RWPE1 (cell line): ENCODE measurements around the gene PTGER3.

ENCODE experiments used
- CTCF ChIA-PET: fragments of 350-600 bp; sonication (Branson Sonifier 250); formaldehyde crosslinking; extraction: SDS; loops from one replicate; lab custom pipeline; 2021; lab: Yijun Ruan, JAX
- POLR2A ChIA-PET: fragments of 400-600 bp; formaldehyde crosslinking; extraction: SDS; loops from one replicate; lab custom pipeline; 2020; ENCODE audit warnings: antibody characterized with exemption; ENCODE audit not compliant: low non-redundant PET; lab: Yijun Ruan, JAX
- DNase-seq: peaks from one replicate; pipeline ENCODE4 v3.0.0; 2012; ENCODE audit warnings: low spot score
- H3K27ac ChIP-seq: fragments of 450-650 bp; 2 replicates; pipeline ENCODE4 v1.5.1; 2017
- TF ChIP-seq, protein P1 (sequence below): fragments of 450-650 bp; conservative IDR thresholded peaks from 2 replicates; pipeline ENCODE4 v1.5.1; 2017; ENCODE audit warnings: low read depth, mild to moderate bottlenecking

PTGER3 gene

DNA sequence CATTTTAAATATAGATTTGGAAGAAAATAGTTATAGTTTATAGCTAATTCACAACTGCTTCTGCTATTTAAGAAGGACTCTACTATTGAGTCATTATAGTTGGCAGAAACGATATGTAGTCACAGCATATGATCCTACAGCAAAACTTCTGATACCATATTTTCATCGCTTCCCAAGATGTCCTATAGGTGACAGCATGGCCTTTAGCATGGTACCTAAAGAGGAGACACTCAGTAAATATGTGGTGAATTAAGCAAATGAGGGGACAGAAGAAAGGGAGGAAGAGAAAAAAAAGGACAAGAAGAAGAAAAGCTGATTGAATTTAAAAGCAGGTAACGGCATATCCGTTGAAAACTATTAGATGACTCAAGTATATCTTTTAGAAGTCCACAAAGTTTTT lies 77.2 kb downstream of the PTGER3 start:
- ChIA-PET POLR2A (no interaction called here), CTCF (no interaction called here)
- TF ChIP-seq, protein P1, sequence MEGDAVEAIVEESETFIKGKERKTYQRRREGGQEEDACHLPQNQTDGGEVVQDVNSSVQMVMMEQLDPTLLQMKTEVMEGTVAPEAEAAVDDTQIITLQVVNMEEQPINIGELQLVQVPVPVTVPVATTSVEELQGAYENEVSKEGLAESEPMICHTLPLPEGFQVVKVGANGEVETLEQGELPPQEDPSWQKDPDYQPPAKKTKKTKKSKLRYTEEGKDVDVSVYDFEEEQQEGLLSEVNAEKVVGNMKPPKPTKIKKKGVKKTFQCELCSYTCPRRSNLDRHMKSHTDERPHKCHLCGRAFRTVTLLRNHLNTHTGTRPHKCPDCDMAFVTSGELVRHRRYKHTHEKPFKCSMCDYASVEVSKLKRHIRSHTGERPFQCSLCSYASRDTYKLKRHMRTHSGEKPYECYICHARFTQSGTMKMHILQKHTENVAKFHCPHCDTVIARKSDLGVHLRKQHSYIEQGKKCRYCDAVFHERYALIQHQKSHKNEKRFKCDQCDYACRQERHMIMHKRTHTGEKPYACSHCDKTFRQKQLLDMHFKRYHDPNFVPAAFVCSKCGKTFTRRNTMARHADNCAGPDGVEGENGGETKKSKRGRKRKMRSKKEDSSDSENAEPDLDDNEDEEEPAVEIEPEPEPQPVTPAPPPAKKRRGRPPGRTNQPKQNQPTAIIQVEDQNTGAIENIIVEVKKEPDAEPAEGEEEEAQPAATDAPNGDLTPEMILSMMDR, result no peak
- no peak overlapping the region for H3K27ac ChIP-seq
- DNase-seq, result no peak

DNA sequence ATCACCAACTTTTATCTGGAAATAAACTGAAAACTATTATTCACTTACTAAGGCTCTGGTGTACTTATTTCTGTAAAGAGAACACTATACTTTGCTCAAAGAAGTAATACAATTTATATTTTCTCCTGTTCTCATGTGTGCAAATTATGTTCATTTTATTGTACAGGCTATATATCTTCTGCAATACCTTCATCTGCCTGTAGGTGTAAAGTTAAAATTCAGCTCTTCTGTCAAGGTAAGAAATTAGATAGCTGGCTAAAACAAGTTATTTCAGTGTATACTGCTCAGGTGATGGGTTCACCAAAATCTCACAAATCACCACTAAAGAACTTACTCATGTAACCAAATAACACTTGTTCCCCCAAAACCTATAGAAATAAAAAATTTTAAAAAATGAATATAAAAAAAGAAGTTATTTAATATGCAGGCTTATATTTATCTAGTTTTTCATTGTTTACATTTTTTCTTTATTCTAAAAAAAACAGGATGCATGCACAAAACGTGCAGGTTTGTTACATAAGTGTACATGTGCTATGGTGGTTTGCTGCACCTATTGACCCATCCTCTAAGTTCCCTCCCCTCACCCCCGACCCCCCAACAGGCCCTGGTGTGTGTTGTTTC lies 81.5 kb downstream of the PTGER3 start:
- TF ChIP-seq, protein P1, result peak; percentile 21
- ChIA-PET CTCF (interaction anchor here (0.6 to 1.6 kb wide), 6 partner anchors 10 to 933 kb away, joined by 3 to 6 read pairs (median 4); no protein-coding TSS in a partner anchor), POLR2A (no interaction called here)
- DNase-seq, result peak; percentile 4
- H3K27ac ChIP-seq, result no peak overlapping the region

DNA sequence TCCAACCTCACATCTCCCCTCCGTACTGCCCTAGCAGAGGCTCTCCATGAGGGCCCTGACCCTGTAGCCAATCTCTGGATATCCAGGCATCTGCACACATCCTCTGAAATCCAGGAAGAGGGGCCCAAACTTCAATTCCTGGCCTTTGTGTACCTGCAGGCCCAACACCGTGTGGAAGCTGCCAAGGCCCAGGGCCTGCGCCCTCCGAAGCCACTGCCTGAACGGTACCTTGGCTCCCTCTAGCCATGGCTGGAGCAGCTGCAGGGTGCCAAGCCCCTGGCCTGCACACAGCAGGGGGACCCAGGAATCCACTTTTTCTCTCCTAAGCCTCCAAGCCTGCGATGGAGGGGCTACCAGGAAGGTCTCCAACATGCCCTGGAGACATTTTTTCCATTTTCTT lies 84.2 kb downstream of the PTGER3 start:
- DNase-seq, result no peak
- ChIA-PET CTCF (no interaction called here), POLR2A (no interaction called here)
- TF ChIP-seq, protein P1, result no peak
- no peak overlapping the region for H3K27ac ChIP-seq

DNA sequence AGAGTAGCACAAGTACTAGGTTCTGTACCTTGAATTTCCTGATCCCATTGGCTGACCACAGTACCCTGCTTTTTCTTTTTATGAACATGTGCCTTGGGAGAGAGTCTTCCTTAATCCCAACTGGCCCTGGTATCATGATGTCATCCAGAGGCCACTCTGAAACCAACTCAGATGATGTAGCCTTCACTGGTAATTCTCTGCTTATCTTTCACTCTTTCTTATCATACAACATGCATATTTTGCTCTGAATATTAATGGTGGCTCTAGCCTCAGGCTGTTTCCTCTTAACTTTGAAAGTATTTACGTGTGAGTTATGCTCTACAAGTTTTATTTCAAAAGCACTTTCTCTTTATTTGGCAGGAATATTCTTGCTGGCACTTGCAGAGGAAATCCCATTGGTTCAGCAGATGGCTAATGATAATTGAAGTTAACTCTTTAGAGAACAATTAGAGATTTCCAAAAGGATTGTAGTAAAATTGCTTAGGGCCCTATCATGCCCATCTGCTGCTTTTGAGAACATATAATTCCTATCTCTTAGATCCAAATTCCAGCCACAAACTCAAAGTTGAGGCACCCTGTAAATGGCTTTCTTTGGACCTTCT lies 86.1 kb downstream of the PTGER3 start:
- CTCF ChIA-PET, result interaction anchor here (0.6 kb wide), 2 partner anchors 770 to 1405 kb away, joined by 3 to 8 read pairs; no protein-coding TSS in a partner anchor
- POLR2A ChIA-PET, result no interaction called here
- DNase-seq, result no peak
- TF ChIP-seq, protein P1, result no peak
- no peak overlapping the region for H3K27ac ChIP-seq

DNA sequence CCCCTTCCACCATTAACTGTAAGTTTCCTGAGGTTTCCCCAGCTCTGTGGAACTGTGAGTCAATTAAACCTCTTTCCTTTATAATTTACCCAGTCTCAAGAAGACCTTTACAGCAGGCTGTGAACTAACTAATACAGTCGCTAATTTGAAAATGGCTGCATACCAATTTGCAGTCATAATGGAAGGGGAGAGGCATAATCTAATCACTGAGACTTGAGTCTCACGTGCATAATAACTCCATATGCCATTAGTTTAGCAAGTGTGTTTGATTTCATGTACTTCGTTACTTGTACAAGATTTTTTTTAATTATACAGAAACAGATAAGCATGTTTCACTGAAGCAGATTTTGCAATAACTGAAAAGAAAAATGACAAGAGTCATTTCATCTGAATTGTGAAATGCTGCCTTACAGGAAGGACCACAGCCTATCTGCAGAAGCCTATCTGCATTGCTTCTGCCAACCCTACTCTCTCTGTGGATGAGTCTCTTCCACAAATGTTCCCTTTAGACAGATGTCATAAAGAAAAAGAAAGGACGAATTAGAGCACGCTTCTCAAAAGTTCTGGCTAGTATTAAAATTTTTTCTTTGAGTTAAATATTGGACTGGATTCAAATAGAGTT lies 99.1 kb downstream of the PTGER3 start:
- TF ChIP-seq, protein P1, result no peak
- CTCF ChIA-PET, result no interaction called here
- no peak overlapping the region for H3K27ac ChIP-seq
- DNase-seq, result no peak
- POLR2A ChIA-PET, result no interaction called here

DNA sequence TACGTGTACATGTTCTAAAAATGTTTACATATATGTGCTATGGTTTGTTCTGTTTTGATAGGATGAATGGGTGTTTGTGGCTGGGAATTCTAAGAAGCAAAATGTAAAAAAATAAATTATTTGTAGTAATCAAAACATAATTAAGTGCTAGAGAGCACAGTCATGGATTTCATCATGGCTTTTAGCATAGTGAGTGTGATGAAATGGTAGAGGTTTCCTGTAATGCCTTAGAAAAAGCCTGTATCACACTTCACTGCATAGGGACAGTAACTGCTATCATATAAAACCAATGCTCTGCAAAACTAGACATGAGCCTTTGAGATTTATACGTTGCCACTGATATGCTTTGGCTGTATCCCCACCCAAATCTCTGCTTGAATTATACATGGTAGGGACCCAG lies 99.8 kb downstream of the PTGER3 start:
- ChIA-PET CTCF (no interaction called here), POLR2A (no interaction called here)
- TF ChIP-seq, protein P1, result no peak
- H3K27ac ChIP-seq, result no peak overlapping the region
- DNase-seq, result no peak
